GM12891 (cell line): ENCODE results near the gene MKI67.
"Not testable (repeated sequence)": the region's sequence is repeated elsewhere in the genome, so short reads cannot be mapped to it uniquely, and the experiment has no call there.

Experiments
- PAX5 ChIP-seq: IDR thresholded peaks from 2 replicates; pipeline ENCODE4 v1.6.1; 2011; ENCODE audit warnings: low read length, moderate library complexity, mild to moderate bottlenecking; ENCODE audit not compliant: insufficient read depth, severe bottlenecking
- POLR2A ChIP-seq: IDR thresholded peaks from 2 replicates; pipeline ENCODE4 v1.6.1; 2011; ENCODE audit warnings: low read depth, low read length, control low read depth
- TAF1 ChIP-seq: IDR thresholded peaks from 2 replicates; pipeline ENCODE4 v1.6.1; 2011; ENCODE audit warnings: low read depth, low read length, control low read depth

- TF ChIP-seq POLR2A, TAF1, PAX5: not testable (repeated sequence)
Measured at GRCh38 chr10:128138429-128138828, 12.2 kb upstream of the MKI67 start.
